Lung microvascular endothelial cell (primary cell): Measurements from ENCODE around the gene ARHGAP28. TPM values are rescaled to one million over a fixed set of nuclear protein-coding genes. Genes with fewer than 3 reads are reported as not detected.
"Not testable (repeated sequence)": the region's sequence is repeated elsewhere in the genome, so short reads cannot be mapped to it uniquely, and the experiment has no call there.

Experiments
- DNase-seq, 2 donors: peaks; one replicate each; pipeline versions ENCODE4 v3.0.0 to v3.0.0-alpha.2; 2010; ENCODE audit warnings: low read depth in 2 of 2
- total RNA-seq: library from RNA; depleted of rRNA; stranded (reverse); fragments of >200 nt; gene quantifications from 2 replicates; pipeline ENCODE4 v1.2.1, GENCODE V29; 2014

Gene ARHGAP28
- total RNA-seq, 1 donor from 2014 or later = 0.79 TPM

DNA sequence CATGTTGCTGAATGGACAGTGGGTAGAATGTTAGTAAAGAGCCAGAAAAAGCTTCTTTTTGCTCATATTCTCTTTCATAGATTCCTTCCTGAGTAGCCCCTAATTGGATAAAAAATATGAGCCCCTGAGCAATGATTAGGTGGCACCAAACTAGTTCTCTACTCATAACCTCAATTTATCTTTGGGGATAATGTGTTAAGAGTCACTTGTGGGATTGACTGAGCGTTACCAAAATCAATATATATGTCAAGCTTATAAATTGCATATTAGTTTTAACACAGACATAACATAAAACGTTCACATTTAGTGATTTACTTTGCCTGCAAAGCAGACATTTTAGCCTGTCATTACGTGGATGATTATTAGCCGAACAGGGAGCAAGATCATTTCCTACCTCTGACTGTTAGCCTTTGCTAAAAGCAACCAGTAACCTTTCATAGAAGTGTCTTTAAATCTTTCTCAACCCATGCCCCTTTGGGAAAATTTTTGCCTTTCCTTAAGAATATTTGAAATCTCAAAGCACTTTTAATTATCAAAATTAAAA lies 85.4 kb downstream of the ARHGAP28 start:
- no peak for DNase-seq

DNA sequence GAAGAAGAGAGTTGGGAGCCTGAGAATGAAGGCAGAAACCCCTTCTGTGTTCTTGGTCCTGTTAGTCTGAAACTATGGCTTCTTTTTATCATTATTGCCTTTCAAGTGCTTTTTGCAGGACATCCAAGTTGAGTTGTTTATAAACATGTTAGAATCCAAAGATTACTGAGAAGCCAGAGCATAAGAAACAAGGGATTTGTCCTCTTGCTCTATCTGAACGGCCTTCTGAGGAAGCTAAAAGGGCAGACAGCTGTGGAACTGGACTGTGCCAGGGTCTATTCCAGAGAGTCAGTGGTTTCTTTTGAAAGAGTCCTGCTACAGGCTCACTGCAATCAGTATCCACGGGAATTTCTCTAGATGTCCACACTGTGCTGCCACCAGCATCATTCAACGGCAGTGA lies 86.6 kb downstream of the ARHGAP28 start:
- no peak for DNase-seq

DNA sequence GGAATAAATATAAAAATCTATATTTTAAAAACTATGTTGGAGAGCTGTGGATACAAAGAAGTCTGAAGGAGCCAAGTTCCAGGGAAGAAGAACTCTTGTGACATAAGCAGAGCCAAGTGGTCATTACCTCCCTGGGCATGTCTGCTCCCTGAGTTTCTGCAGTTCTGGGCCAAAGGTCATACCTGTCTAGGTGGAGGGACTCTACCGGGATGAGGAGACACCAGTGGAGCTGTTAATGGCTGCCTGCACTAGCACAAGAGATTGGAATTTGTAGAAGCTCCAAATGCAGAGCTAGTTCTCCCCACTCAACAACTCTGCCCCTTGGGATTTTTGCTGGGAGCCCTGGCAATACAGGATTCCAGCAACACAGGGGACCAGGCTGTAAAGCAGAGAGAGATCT lies 89.8 kb downstream of the ARHGAP28 start:
- DNase-seq = no peak

DNA sequence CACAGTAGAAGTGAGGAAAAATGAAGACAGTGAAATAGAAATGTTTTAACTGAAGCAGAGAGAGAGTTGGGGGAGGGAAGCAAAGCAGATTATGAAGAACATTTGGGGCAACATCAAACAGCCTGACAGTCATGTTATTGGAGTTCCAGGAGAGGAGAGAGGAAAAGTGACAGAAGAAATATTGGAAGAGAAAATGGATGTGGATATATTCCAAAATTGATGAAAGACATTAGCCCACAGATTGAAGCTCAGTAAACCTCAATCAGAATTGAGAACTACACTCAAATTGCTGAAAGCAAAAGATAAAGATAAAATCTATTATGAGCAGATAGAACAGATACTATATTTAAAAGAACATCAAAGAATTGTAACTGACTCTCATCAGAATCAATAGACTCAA lies 90.8 kb downstream of the ARHGAP28 start:
- DNase-seq = no peak

DNA sequence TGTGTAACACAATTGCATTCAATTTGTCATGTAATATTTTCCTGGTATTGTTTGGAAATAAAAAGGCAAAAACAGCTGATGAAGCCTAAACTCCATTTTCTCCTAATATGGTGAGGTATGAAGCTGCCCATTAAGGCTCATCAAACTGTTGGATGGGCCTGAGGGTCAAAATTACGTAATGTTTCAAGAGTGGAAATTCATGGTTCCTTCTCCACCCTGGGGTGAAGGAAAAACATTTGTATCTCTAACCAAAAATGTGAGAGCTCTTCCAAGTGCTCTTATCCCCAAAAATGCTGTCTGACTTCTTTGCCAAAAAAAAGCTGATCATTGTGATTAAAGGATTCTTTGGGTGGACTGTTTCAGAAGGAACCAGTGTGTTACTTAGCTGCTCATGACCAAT lies 91.8 kb downstream of the ARHGAP28 start:
- DNase-seq = no peak

DNA sequence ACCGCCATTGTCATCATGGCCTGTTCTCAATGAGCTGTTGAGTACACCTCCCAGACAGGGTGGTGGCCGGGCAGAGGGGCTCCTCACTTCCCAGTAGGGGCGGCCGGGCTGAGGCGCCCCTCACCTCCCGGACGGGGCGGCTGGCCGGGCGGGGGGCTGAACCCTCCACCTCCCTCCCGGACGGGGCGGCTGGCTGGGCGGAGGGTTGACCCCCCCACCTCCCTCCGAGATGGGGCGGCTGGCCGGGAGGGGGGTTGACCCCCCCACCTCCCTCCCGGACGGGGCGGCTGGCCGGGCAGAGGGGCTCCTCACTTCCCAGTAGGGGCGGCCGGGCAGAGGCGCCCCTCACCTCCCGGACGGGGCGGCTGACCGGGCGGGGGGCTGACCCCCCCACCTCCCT lies 97.6 kb downstream of the ARHGAP28 start:
- DNase-seq = not testable (repeated sequence)

DNA sequence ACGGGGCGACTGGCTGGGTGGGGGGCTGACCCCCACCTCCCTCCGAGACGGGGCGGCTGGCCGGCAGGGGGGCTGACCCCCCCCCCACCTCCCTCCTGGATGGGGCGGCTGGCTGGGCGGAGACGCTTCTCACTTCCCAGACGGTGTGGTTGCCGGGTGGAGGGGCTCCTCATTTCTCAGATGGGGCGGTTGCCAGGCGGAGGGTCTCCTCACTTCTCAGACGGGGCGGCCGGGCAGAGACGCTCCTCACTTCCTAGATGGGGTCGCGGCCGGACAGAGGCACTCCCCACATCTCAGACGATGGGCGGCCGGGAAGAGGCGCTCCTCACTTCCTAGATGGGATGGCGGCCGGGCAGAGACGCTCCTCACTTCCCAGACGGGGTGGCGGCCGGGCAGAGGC lies 98.0 kb downstream of the ARHGAP28 start:
- DNase-seq = not testable (repeated sequence)

DNA sequence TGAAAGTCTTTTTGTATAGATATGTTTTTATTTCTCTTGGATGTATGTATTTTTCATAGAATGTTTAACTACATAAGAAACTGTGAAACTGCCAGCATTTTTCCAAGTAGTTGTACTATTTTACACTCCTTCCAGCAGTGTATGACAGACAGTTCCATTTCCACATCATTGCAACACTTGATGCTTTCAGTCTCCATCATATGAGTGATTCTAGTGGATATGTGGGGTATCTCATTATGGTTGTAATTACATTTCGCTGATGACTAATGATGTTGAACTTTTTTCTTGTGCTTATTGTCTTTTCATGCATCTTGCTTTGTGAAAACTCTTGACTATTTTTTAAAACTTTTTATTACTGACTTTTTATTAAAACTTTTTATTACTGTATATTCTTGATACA lies 101.4 kb downstream of the ARHGAP28 start:
- no peak for DNase-seq

DNA sequence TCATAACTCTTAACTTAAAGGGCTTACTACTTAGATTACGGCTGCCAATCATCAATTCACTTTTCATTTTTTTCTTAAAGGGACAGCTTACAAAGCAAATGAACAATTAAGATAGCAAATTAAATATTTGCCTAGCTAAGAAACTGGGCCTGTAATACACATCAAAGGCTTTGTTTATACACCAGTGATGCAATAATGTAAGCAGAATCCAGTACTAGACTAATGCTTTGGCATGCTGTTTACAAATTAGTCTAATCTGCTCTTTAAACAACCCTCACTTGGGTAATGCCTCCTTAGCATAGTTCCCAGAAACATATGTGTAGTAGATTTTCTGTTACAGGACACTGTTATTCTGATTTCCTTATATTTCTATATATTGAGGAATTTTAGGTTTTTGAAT lies 105.8 kb downstream of the ARHGAP28 start:
- no peak for DNase-seq

DNA sequence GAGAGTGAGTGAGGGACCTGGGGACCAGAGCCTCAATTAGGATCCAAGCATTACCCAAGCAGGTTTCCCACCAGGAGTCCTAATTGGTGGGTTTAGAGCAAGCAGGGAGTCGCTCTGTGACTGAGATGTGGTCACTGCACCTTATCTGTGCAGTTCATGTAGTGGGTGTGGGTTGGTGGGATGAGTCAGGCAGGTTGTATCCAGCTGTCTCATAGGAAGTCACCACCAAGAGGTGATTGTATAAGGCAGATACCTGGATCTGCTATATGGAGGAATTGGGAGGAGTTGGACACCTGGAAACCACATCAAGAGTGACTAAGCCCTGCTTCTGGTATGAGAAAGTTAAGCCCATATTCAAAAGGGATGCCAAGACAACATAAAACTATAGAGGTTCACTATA lies 106.8 kb downstream of the ARHGAP28 start:
- no peak for DNase-seq

DNA sequence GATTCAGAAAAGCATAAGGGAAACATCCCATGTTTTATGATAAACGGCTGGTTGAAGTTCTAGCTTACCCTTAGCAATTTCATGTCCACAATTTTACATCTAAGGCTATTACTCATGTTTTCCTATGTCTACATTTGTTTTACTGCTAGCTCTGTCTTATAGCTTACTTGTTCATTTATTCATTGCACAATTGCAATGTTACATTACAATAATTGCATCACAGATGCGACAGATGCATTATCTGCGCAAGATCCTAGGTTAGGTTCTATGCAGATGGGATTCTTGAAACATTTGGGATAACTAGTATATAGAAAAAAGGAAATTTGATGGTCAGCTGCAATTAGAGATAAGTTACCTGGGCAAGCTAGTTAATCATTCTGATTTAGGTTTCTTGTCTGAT lies 108.4 kb downstream of the ARHGAP28 start:
- no peak for DNase-seq

DNA sequence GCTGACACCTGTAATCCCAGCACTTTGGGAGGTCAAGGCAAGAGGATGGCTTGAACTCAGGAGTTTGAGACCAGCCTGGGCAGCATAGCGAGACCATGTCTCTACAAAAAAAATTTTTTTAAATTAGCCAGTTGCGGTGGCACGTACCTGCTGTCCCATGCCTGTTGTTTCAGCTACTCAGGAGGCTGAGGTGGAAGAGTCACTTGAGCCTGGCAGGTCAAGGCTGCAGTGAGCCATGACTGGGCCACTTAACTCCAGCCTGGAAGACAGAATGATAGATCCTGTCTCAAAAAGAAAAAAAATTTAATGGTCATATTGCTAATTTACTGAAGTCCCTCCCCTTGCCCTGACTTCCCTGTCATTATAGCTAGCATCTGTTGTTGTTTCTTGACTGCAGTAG lies 112.6 kb downstream of the ARHGAP28 start:
- DNase-seq = no peak

DNA sequence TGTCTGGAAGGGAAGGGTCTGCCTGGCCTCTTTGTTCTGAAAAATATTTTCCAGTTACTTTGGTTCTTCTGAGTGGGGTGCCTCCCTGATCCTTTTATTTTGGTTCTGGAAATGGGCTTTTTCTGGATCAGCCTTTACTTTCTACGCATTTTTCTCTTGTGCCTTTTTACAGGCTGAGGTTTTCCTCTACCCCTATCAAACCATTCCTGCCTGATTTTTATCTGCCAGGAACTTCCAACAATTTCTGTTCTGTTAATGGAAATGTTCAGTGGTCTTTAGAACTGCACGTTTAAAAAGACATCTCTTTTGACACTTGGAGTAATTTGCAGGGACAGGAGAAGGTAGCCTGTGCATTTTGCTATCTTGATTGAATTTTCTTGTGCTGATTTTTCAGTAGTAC lies 113.8 kb downstream of the ARHGAP28 start:
- DNase-seq = no peak

DNA sequence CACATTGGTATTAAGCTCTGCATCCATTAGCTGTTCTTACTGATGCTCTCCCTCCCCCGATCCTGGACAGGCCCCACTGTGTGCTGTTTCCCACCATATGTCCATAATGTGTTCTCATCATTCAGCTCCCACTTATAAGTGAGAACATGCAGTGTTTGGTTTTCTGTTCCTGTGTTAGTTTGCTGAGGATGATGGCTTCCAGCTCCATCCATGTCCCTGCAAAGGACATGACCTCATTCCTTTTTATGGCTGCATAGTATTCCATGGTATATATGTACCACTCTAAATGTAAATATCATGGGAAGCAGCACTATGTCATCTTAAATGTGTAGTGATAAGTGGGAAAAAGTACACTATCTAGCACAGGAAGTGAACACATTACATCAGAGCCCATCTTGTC lies 116.0 kb downstream of the ARHGAP28 start:
- not testable (repeated sequence) for DNase-seq

DNA sequence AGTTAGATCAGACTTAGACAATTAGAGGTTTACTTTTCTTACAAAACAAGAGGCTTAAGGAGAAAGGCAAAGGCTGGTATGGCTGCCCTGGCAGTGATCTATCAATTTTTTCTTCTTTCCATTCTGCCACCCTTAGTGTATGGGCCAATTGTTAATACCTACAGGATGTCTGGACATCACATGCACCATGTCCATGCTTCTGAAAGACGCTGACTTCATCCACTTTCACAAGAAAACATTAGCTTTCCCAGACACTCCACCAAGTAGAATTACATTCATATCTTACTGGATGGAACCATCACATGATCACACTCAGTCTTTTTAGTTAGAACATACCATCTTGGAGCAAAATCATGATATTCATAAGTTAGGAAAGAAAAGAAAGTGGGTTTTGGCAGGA lies 120.9 kb downstream of the ARHGAP28 start:
- DNase-seq = no peak

DNA sequence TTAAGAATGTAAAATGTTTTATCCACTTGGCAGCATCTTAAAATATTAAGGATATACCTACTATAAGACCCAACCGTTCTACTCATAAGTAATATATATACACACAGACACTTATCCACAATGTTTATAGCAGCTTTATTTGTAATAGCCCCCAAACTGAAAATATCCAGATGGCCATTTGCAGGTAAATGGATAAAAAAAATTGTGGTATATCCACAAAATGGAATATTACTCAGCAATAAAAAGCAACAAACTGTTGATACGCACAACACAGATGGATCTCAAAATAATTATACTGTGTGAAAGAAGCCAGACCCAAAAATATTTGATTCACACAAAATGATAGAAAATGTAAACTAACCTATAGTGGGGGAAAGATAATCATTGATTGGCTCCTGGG lies 122.0 kb downstream of the ARHGAP28 start:
- no peak for DNase-seq

DNA sequence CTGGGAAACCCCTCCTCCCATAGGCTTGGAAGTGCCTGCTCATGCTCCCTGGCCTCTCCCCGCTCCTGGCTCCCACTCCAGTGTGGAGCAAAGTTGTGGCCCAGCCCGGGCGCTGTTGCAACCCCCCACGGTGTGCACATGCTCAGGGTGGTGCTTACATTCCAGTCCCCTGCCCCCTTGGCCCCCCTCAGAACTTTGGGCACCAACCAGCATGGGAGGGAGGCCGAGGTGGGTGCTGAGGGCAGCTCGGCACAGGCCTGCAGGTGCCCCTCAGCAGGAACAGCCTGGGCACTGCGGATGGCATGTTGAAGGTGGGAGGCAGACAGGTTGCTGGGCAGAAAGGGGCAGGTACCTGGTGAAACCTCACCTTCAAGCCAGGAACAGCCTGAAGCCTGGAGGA lies 125.3 kb downstream of the ARHGAP28 start:
- no peak for DNase-seq

DNA sequence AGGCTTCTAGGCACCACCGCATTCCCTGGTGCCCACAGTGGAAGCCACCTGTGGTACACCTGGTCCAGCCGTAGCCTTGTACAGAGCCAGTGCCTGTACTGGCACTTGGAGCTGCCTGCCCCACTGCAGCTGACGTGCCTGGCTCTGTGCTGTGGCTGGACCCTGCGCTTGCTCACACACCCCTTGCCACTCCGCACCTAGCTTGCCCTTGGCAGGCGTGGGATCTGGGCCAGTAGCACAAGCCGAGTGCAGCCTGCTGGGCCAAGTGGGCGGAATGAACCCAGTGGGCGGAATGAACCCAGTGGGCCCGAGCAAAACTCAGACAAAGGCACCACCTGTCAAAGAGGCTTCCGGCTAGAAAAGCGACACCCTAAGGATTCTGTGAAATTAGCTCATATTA lies 126.3 kb downstream of the ARHGAP28 start:
- DNase-seq = no peak

DNA sequence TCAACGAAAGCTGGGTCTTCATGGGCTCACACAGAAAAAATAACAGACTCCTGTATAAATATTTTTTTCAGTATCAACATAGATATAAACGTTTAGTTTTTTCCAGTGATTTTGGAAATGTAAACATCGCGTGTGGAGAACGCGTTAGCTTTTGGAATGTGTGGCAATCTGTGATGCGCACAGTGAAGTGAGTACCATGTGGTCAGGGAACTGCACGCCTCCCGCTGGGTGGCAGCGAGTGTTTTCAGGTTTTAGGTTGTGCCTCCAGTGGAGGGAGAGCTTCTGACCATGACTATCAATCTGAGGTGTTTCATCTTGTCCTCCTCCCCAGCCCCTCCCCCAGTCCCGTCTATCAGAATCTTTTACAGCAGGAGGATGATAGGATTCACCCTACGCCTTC lies 127.8 kb downstream of the ARHGAP28 start:
- DNase-seq = peak in 1 of 2 donors; percentile 18

DNA sequence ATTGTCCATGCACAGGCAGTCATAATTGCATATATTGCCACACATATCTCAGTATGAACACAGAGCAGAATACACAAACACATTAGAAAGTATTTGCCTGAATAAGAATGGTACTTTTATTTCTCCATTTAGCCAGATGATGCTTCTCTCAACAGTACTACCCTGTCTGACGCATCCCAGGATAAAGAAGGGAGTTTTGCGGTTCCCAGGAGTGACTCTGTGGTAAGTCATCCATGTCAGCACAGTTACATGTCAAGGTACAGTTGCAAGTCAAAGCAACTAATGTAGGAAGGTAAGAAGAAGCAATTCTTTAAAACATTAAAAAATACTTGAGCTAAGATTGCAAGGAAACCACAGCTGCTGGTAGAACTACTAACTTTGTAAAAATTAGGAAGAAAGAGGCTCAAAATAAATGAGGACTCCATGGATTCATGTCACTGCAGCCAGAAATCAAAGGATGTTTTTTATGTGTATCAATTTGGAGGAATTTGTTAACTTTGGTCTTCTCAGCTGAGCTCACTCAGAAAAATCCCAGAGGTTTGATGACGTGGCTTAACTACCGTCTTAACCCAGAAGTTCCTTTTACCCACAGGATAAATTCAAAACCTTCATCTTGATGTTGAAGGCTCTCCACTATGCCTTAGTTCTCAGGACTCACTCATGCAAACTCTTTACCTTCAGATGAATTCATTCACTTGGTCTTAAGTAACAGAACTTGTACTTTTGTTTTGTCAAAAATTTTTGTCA lies 130.3 kb downstream of the ARHGAP28 start:
- no peak for DNase-seq

DNA sequence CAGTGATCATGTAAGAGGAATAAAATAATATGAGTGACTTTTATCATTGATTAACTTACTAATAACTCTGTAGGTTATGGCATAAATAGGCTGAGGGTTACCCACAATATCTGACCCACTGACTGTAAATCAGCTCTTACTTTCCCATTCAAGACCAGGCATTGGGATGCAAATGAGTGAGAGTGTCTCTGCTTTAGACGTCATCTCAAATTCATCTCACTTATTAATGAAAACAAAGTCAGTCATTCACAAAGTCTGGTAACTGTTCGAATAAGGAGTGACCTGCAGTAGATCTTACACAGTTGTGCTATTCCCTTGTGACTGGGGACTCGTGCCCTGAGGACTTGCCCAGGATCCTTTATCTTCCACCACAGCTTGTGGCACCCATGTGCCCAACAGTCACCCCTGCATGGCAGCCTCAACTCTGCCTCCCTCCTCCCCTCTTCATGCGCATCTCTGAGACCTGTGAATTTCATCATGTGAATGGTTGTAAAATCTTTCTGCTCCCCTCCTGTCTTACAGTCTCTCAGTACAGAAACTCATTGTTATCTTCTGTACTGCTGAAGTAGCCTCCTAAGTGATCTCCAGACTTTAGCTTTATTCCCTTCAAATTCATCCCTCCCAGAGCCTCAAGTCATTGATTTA lies 131.4 kb downstream of the ARHGAP28 start:
- DNase-seq = no peak

DNA sequence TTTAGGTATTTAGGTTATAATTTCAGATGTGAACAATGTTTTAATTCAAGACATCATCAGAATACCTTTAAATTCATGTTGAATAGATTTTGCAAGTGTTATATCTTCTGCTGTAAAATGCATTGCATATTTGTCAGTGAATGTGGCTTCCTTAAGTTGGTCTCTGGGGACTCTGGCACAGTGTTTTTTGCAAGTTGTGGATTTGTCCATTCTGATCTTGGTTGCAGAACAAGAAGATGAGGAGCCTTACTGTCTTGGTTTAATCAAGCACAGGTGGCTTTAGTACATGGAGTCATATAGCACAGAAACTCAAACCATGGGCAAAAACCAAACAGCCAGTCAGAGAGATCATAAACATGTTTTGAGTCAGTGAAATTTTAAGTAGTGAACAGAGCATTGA lies 135.7 kb downstream of the ARHGAP28 start:
- no peak for DNase-seq

DNA sequence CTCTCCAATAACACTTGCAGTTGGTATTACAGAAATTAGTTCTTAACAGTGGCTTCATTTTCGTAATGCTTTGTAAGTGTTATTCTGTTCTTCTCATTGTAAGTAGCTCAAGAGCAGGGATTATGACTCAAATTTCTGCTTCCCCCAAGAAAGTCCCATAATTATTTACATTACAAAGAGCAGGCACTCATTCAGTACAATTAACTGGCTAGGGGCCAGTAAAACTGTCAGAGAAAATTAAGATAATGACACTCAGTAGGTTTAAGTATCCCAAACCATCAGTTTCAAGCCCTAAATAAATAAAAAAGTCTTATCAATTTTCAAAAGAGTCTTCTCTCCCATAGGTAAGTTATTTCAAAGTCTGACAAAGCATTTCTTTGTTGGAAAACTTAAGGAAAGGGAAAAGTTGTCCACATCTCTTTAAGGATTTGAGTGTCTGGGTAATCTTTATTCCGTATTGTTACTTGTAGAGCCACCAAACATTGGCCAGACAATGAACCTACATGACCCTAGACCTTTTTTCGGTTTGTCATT lies 137.1 kb downstream of the ARHGAP28 start:
- DNase-seq = no peak
